ENCODE data around the gene SLC35E2B.
A peak's percentile ranks its signal among the peaks of the same experiment; 100 is the strongest.
"Not testable (repeated sequence)": the region's sequence is repeated elsewhere in the genome, so short reads cannot be mapped to it uniquely, and the experiment has no call there.

Gene SLC35E2B

DNA sequence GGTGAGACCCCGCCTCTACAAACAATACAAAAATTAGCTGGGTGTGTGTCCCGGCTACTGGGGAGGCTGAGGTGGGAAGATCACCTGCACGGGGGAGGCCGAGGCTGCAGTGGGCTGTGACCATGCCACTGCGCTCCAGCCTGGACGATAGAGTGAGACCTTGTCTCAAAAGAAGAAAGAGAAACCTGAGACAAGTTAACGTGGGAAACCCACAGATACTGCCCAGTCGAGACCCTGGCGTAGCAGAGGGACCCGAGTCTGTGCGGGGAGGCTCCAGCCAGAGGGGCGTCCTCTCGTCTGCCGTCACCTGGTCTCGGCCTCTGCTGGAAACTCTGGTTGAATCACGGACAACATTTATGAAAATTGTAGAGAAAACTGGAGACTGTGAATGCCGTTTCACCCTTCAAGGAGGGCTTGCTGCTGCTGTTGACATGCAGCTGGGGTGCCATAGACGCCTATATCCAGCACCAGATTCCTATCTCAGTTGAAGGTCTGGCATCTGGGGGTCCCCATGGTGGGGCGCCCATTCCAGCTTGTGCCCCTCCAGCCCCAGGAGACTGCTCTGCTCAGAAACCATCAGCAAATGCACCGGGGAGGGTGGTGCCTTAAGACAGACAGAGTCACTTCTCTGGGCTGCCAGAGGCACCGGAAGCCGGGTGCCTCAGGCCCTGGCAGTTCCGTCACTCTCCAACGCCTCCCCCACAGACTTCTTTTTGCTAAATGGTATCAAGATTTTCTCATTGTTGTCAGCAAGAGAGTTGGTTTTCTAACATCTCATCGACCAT, 20.2 kb downstream of the SLC35E2B start:
- DNase-seq: no peak

DNA sequence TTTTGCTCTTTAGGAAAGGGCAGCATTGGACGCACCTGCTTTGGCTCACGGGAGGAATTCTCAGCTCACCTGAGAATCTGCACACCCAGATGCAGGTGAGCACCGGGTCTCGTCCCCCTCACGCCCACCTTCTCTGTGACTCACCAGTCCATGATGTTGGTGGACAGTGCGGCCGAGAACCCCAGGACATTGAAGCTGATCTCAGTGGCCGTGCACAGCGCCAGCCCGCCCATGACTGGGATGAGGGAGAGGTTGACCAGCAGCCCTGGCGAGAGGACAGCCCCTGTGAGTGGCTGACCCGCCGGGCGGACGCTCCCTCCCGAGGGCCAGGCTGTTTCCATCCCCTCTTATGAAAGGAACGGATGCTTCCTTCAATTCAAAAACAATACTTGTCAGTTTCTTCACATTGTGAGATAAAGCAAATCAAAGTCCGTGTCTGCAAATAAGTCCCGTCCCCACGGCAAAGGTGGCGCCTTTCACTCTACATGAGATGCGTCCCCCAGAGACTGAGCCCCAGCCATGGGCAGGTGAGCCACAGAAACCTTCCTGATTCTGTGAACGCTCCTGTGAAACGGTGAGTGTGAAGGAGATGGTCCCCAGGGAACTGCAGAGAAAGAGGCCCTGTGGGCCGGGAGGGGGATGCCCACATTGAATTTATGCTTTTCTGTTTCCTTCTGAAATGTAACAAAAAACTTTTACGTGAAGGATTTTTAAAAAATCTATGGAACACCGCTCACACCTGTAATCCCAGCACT, 21.1 kb downstream of the SLC35E2B start:
- no peak for DNase-seq

DNA sequence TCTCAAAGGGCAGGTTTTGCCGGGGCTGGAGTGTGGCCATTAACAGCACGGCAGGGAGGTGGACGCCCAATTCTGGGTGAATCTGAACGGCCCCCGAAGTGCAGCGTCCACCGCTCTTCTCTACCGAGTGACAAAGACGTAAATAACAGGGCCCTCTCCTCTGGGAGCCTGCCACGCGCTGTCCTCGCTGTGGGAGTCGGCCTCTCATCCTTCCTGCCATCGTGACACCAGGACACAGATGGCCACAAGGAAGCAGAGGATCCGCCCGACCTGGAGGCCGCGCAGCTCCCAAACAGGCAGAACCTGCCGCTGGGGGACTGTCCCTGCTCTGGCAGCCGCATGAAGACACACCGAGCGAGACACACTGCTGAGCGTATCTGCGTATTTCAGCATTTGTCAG, 21.7 kb downstream of the SLC35E2B start:
- no peak for DNase-seq

DNA sequence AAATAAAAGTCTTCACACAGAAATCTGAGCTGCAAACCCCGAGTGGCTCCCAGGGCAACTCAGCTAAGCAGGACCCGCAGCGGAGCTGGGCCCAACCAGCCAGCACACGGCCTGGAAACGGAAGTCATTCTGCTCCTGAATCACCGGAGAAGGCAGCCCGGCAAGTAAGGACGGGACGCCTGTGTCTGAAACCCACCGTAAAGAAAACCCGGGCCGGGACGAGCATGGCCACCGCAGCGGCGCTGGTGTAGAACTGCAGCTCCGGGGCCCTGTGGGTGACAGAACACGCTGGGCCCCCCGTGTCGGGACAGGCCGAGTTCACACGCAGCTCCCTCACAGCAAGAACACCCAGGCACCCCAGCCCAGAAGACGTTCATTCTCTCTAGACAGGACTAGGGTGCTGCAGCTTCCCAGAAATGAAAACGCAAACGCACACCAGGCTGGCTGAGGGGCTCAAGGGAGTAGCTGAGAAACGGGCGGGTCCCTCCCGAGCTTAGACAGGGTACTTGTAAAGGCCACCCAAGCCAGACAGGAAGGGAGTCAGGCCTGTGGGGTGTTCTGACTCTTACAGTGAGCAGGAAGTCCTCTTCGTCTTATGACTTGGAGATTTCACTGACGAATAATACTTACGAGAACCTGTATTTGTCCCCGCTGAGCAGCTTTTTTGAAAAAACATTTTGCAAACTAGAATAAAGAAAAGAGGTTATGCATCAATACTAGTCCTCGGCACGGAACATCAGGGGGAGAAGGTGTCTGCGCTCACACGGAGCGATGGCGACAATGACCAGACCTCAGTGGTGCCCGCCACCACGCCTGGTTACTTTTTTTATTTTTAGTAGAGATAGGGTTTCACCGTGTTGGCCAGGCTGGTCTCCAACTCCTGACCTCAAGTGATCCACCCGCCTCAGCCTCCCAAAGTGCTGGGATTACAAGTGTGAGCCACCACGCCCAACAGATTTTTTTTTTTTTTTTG, 22.8 kb downstream of the SLC35E2B start:
- DNase-seq: no peak

DNA sequence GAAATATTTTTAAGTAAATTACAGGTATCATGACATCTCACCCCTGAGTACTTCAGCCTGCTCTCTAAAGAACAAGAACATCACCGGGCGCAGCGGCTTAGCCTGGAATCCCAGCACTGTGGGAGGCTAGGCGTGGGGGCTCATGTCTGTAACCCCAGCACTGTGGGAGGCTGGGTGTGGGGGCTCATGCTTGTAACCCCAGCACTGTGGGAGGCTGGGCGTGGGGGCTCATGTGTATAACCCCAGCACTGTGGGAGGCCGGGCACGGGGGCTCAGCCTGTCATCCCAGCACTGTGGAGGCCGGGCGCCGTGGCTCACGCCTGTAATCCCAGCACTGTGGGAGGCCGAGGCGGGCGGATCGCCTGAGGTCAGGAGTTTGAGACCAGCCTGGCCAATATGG, 26.1 kb downstream of the SLC35E2B start:
- DNase-seq: no peak

DNA sequence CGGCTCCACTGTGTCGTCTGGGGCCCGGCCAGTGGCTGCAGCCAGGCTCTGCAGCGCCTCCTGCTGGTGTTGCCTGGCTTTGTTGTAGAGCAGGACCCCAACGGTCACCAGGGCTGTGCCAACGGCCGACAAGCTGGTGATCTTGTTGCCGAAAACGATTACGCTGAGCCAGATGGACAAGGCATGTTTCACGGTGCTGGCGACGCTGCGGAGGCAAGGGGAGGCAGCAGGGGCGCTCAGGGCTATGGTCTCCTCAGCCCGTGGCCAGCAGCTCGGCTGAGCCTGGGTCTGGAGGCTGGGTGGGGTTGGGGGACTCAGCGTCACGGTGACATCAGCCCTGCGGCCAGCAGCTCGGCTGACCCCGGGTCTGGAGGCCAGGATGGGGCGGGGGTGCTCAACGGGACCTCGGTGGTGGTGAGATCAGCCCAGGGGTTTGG, 26.8 kb downstream of the SLC35E2B start:
- no peak for DNase-seq

DNA sequence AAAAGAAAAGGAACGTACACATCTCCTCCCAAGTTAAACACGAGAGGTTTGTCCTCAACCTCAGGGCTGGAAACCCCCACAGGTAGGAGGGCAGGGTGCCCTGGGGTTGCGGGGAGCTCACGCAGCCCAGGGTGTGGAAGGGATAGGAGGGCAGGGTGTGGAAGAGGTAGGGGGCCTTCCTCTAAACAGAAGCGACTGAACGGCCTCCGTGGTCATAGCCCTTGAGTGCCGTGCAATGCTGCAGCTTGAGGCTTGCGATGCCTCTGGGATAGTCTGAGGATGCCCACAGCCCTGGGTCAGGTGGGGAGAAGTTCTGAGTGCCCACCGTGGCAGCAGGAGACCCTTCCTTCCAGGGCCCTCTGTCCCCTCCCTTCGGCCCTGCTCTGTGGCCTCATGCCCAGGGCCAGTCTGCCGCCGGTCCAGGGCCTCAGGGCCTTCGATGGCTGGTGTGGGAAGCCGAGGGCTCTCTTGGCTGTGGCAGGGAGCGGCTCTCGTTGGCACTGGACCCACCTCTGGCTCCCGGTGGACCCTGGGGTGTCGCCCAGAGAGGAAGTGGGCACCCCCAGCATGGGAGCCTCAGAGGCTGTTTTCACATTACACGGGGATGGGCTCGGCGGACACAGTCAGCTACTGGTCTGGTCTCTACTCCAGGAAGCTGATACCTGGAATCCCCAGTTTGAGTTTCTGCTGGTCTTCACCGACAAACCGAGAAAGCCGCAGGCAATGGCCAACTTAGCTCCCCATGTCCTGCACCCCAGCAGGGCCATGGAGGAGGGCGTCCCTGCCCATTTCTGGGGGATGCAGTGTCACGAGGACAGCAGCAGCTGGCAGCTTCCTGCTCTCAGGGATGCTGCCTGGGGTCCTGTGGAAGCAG, 27.4 kb downstream of the SLC35E2B start:
- no peak for DNase-seq

DNA sequence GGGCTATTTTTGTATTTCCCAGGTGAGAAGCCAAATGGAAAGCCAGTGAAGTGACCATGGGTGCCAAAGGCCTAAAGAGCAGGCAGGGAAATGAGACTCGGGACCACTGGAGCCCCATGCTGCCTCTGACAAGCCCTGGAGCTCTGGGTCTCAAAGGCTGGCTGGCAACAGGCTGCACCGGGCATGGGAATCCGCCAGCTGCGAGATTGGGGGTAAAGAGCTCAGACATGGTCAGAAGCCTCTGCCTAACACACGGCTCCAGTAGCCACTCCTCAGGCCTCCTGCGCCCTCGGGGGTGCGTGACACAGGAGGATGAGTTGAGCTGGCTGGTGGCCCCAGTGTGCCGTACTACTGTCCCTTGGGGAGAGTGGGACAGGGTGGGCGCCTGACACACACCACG, 28.3 kb downstream of the SLC35E2B start:
- DNase-seq: not testable (repeated sequence)

DNA sequence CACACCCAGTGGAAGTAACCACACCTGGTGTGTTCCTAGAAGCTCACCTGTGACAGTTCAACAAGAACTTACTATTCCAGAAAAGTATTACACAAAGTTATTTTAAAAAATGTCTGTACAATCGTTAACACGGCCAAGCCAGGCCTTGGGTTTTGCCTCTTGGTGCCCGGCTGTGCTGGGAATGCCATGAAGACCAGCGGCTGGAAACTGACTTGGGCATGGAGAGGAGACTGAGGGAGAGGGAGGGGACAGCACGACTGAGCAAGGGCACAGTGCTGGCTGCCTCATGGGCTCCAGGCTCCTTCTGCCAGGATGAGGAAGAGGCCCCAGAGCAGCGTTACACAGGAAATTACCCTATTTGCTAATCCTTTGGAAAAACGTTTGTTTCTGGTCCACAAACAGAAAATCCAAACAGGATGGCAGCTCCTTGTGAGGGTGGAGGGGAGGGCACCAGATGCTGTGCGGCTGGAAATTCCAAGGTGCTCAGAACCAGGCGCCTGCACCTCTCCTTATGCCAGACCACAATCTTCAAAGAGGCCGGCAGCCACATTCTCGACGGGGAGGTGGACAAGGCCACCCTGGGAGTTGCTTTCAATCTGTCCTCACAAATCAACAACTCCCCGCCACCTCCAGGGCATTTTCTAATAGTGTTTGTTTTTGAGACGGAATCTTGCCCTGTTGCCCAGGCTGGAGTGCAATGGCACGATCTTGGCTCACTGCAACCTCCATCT, 29.6 kb downstream of the SLC35E2B start:
- not testable (repeated sequence) for DNase-seq

DNA sequence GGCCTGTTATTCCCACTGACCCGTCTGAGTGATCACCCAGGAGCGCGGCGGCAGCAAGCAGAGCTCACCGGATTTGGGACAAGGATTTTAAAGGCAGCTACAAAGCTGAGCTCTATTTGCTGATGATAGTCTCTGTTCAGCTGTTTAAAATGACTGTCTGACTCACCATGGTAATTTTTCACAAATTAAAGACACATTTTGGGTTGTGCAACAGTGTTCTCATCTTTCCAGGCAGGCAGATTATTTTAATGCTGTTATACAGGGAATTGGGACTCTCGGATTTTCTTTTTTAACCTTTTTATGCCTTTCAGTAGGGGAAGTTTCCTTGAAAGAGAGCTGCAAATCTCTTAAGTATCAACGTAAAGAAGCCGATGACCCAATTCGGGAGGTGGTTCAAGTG, 30.2 kb downstream of the SLC35E2B start:
- DNase-seq: not testable (repeated sequence)

DNA sequence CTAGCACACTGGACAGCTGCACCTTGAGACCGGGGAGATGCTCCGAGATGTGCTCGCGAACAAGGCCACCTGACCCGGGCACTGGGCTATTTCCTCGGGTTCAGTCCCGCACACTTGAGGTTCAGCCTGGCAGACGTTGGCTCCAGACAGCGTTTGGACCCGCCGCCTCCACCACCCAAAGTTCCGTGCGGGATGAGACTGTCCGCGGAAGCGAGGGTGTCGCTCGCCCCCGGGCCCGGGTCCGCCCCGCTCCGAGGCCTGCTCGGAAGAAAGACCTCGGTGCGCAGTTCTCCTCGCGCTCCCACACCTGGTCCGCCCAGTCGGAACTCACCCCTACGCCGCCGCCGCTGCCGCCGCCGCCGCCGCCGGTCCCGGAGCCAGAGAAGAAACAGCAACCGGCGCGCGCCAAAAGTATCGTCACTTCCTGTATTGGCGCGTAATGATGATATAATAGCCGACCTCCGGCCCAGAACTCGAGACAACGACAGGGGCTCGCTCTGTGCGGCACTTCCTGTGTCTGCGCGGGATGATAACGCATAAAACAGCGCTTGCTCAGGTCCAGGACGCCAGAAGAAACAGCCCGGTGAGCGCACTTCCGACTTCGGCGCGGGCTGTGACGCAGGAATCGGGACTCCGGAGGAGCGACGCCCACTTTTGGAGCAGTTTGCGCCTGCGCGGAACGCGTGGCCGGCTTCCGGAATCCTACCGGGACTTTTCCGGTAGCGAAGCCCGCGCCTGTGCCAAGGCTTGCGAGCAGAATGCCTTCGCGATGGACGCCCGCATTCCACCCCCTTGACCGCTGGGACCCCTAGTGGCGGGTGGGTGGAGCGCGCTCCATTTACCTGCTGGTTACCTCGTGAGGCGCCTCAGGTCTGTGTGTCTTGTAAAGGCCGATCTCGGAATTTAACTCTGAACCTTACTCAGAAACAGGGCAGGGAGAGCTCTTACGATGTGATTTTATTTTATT, 33.7 kb downstream of the SLC35E2B start, which contains the start of gene CDK11B:
TSS of gene CDK11B (minus strand) at position 422 of the 967 bp plus-strand sequence. CDS start 1,519 bp downstream, outside the sequence.
- DNase-seq: peak; percentile 99

DNA sequence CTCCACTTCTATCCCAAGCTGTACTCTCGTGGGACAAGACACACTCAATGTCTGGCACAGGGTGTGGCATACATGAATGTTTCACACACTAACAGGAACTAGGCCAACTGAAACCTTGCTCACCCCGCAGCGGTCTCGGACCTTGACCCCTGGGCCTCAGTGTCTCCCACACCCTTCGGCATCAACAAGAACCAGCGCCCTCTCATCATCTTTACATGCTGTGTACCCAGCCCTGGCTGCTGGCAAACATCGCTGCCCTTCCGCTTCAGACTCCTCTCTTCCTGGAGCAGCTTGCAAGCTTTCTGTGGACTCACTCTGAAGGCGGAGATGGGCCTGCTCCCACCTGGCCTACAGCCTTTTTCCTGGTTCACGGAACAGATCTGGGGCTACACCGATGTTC, 44.3 kb downstream of the SLC35E2B start:
- not testable (repeated sequence) for DNase-seq

DNA sequence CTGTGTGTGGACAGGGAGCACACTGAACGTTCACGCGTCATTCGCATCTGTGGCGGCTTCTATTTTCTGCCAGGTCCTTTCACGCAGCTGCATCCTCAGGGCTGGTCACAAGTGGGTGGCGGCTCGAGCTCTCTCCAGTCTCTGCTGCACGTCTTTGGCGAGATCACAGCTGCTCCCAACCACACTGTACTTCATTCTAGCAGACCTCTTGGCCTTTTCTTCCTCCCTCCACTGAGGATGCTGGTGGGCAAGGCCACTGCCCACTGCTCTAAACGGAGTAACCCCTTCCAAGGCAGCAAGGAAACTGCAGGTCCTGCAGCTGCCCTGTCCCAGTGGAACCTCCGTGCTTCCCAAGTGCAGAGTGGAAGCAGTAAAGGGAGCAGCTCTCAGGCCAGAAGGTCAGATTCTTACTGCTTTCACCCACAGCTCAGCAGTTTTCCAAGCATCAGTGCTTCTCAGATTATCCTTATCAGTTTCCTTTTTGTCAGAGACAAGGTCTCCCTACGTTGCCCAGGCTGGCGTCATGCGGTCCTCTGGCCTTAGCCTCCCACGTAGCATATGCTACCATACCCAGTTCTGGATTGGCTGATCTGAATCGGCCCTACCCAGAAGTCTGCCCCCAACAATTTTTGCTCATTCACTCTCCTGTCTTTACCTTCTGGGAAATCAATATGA, 44.9 kb downstream of the SLC35E2B start:
- not testable (repeated sequence) for DNase-seq

DNA sequence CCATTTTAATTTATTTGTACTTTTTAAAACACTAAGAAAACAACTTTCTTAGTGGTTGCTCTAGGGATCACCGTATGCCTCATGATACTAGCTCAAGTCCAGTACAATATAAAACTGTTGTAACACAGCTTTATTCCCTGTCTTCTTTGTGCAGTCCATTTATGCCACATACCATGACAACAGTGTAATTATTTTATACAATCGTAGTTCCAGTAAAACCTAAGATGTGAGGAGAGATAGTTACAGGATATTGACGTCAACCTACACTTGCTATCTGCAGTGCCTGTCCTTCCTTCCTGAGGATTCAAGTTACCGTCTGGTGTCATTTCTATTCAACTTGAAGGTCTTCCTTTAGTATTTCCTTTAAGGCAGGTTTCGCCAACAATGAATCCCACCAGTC, 46.3 kb downstream of the SLC35E2B start:
- not testable (repeated sequence) for DNase-seq

DNA sequence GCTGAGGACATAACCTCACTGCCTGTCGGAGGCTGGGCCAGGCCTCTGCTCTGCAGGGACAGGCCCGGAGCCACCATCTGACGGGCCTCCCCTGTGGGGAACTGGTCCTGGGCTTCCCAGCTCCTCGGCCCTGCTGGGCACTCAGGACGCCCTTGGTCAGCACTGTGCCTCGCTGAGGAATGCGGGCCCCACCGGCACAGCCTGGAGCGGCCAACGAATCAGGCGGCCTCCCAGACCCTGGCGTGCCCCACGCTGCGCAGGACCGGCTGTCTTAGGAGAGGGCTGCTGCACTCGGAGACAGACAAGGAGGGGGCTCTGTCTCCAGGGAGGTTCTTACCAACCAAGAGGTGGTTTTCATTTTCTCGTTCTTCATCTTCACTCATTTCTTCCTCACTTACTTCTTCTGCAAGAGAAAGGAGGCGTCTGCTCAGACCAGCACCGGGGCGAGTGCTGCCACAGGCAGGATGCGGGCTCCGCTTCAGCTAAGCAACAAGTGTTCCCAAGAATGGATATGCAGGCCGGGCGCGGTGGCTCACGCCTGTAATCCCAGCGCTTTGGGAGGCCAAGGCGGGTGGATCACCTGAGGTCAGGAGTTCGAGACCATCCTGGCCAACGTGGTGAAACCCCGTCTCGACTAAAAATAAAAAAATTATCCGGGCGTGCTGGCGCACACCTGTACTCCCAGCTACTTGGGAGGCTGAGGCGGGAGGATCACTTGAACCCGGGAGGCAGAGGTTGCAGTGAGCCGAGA, 51.7 kb downstream of the SLC35E2B start:
- not testable (repeated sequence) for DNase-seq

DNA sequence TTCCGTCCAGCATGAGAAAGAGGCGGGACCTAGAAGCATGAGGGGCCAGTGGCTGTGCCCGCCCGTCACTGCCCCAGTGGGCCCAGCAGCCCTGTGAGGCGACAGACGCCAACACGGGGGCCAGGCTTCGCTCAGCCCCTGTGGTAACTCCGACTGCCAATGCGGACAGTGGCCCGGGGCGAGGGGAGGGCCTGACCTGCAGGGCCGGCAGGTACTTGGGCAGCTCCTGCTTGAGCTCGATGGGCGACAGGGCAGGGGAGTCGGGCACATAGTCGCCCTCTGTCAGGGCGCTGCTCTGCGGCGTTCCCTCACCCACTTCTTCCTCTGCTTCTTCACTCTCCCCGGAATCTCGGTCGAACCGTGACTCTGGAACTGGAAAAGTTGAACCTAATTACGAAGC, 52.5 kb downstream of the SLC35E2B start:
- not testable (repeated sequence) for DNase-seq

DNA sequence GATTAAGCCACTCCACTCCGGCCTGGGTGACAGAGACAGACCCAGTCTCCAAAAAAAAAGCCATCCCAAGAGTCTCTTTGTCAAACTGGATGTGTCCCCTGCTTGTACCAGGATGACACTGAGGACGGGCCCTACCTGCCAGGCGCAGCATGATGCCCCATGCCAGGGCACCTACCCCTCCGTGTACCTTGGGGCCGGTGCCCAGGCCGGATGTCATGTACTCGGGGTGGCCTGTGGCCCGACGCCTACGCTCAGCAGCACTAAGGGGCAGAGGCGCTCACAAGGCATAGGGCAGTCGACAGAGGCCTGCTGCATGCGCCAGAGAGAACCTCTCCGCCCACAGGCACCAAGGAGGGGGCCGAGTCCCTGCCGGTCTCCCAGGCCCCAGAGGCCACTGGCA, 53.2 kb downstream of the SLC35E2B start:
- DNase-seq: not testable (repeated sequence)

DNA sequence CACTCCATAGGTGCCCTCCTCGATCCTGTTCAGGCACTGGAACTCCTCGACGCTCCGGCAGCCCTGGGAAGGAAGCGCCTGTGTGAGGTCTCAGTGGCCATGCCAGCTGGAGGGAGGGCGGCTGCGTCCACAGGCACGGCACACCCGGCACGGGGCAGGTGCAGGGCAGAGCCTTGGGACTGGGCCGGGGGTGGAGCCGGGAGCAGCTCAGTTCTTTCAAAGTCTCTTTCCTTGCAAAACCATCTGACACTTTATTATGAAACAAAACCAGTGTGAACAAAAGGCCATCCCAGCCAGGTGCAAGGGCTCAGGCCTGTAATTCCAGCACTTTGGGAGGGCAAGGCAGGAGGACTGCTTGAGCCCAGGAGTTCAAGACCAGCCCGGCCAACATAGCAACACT, 54.1 kb downstream of the SLC35E2B start:
- DNase-seq: not testable (repeated sequence)

Measured in retina (tissue), 1 donor.